HL-60/S4 treated with retinoic acid at 250 ng/mL for 4 days and 3 days (cell line): ENCODE data around the gene IL26.

ENCODE experiments used
- in situ Hi-C: fragments of 300-500 bp; cut with MboI; formaldehyde crosslinking; loops from 2 replicates; pipeline ENCODE4 v1.7.0; 2022; ENCODE audit warnings: low sequenced_read_pairs

Gene IL26, protein sequence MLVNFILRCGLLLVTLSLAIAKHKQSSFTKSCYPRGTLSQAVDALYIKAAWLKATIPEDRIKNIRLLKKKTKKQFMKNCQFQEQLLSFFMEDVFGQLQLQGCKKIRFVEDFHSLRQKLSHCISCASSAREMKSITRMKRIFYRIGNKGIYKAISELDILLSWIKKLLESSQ

DNA sequence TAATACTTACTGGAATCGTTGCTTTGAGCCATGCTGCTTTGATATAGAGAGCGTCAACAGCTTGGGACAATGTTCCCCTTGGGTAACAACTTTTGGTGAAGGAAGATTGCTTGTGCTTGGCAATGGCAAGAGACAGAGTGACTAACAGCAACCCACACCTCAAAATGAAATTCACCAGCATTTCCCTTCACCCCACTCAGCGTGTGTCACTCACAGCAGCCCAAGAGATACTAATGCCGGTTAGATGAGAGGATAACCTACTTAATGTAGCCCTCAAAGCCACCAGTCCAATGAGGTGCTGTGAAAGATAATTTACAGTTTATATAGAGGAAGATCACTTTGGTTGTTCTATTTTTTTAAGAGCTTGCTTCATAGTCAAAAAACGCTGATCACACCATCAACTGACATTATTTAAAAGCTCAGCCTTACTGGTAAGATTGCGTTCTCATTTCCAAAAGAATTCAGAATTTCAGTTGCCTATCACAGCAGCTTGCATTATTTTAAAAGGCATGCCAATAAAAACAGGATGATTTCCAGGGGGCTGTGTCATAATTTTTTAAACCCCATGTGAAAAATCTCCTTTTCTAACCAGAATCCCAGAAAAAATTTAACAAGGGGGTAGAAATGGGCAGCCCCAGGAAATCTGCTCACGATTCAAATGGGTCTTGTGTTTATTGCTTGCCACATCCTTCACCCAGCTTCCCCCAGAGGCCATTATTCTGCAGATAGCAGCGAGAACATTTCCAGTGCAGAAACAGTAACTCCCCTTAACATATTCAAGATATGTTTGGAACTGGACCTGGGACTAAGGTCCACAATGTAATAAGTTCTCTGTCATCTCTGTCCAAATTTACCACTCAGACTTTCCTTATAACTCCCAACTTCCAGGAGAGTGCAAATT lies at the start of gene IL26:
Gene IL26, minus strand, starts transcription at position 235 of the 901 bp plus-strand sequence. Its CDS starts 54 bp downstream, at position 181.
- in situ Hi-C loops, result no loop called here

DNA sequence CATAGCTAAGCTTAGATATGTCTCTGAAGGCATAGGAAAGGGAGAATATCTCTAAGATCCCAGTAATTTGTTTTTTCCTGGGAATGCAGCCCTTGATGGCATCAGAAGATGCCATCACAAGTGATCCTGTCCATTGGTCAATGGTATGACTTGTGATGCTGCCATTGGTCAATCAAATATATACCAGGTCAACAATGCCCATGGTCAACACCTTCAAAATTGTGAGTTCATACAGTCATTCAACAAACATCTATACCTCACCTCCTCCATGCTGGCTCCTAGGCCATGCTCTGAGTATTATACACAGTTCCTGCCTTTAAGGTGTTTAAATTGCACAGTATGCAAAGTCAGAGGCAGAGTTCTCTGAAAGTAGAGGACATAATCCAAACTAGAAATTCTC lies 47.1 kb upstream of the IL26 start:
- in situ Hi-C loops, result no loop called here

DNA sequence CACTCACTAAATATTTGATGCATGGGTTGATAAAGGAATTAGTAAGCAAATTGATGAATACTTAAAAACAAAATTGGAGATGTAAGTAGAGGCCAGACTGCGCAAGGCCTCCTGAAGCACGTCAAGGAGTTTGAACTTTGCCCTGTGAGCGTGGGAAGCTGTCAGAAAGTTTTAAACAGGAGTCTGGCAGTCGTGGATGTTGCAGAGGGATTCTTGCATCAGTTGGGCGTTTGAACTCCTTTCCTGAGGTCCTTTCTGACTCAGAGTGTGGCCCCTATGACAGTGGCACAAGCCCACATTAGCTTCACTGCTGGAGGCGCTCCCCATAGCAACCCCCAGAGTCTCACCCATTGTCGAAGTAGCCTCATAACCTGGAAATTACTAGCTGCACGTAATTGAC lies 45.7 kb upstream of the IL26 start:
- in situ Hi-C loops, result no loop called here

DNA sequence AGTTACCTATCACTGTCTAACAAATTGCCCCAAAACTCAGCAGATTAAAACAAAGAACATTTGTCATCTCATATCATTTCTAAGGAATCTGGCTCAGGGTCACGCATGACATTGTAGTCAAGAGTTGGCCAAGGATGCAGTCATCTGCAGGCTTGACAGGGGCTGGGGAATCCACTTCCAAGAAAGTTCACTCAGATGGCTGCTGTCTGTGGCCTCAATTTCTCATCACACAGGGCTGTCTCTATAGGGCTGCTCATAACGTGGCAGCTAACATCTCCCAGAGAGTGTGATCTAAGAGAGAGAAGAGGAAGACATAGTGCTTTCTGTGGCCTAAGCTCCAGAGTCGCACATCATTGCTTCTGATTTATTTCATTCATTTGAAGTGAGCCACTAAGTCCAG lies 44.7 kb upstream of the IL26 start:
- in situ Hi-C loops, result no loop called here

DNA sequence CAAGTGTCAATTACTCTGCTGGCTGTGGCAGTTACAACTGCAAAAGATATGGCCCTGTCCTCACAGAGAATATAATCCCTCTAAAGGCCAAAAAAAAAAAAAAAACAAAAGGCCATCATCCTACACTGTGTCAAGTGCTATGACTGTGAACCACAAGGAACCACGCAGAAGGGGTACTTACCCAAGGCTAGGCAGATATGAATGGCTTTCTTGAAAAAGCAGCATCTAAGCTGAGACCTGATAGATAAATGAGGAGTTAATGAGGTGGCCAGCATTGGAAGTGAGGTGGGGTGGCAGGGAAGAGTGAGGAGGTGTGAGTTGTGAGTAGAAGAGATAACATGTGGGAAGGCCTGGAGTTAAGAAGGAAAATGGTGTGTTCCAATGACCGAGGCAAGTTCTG lies 44.2 kb upstream of the IL26 start:
- in situ Hi-C loops, result no loop called here

DNA sequence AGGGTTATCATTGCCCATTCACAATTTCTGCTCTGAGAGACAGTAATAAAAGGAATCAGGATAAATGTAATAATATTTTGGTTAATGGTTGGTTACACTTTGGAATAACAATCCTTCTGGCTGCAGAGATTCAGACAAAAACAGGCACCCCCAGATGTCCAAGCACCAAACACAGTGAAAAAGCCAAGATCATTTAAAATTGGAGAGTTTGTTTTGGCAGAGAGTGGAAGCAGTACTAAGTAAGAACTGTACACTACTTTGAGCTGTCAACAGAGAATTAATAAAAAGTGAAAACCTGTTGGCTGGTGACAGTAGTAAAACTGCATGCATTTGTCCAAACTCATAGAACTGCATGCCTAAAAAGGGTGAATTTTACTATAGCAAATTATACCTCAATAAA lies 43.4 kb upstream of the IL26 start:
- in situ Hi-C loops, result no loop called here

DNA sequence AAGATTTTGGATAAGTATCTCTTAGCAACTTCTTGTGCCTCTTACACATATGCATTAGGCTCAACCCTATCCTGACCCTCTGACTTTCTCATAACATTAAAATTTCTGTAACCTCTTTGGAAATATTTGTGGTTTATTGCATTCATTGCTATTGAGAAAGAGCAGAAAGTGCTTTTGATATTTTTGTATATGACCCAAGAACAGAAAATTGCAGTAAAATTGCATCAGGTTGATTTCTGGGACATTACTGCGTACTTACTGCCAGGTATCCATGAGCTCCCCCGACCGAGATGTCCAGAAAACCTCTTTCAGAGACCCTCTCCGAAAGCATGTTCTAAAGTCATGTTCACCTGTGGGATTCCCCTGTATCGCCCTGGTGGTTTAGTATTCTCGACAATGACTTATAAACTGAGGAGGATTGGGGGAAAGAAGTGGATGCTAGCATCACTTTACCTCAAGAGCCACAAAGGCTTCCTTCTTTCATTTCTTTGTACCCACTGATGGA lies 42.3 kb upstream of the IL26 start:
- in situ Hi-C loops, result no loop called here

DNA sequence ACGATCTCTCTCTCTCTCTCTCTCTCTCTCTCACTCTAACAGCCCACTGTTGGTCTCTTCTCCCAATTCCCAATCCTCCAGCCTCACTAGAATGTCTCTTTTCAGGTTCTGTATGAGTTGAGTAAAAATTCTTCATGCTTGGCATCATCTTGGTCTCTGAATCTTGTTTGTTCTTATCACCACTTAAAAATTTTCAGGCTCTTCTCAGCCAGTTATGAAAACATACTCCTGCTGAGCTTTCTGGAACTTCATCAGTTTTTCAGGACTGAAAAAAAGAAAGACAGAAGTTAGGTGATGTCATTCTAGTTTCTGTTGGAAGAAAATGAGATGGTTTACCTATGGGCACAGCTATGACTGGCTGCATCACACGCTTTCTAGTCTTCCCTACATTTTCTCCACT lies 39.2 kb upstream of the IL26 start:
- in situ Hi-C loops, result no loop called here

DNA sequence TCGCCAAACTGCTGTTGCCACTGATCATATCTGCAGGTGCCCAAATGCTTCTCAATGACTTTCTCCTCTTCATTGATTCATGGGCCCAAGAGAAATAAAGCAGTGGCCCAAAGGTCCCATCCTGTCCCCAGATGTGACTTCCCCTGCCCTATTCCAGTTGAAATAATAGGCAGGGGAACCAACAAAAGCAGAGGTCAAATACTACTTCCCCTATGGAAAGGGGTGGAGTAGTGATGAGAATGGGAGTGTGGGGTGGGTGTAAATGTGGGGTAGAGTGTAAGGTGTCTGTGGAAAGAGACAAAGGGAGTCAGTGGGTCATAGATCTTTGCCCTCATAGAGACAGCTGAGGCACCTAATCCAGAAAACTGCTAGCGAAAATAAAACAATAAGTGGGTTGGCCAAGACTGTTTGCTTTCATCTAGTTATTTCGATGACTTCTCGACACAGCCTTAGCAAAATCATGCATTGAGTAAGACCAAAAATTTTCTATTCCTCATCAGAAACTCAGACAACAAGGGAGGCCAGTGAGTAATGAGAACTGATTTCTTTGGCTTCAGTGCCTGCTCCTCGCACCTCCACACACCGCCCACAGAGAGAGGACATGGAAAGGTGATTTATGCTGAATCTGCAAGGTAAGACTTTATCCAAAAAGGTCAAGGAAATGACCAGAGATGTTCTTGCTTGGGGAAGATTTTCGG lies 38.7 kb upstream of the IL26 start:
- in situ Hi-C loops, result no loop called here

DNA sequence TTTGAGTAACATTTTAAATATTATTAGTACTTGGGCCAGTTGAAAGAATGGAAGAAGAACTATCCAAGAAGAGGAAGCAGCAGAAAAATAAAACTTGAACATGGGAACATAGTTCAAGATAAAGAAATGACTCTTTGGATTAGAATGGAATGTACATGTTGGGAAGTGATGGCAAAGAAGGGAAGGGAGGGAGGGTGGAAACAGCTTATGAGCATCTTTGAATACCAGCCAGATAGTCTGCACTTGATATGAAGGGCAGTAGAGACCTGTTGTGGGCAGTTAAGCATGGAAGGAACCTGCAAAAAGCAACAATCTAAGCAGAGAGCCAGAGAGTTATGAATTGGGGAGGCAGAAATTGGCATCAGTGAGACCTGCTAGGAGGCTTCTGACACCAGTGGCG lies 37.8 kb upstream of the IL26 start:
- in situ Hi-C loops, result no loop called here

DNA sequence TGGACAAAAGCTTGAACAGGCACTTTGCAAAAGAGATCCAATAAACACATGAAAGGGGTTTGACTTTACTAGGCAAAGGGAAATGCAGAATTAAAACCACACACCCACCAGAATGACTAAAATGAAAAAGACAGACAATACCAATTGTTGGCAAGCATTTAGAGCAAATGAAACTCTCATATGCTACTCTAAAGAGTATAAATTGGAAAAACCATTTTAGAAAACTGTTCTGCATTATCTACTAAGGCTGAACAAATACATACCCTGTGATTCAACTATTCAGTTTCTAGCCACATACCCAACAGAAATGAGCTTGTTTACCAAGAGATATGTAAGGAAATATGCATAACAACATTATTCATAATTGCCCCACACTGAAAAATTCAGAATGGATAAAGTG lies 36.3 kb upstream of the IL26 start:
- in situ Hi-C loops, result no loop called here

DNA sequence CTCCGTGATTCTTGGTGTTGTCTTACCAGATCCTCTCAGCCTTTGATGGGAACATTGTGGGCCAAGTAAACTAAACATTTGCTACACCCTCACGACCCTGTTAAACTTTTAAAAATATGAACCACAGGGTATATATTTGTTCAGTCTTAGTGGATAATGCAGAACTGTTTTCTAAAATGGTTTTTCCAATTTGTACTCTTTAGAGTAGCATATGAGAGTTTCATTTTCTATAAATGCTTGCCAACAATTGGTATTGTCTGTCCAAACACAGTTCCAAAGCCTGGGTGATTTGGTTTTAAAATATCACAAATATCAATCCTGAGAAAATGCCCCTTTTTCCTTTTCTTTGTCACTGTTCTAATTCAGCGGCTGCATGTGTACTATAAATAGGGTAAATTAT lies 34.5 kb upstream of the IL26 start:
- in situ Hi-C loops, result no loop called here

DNA sequence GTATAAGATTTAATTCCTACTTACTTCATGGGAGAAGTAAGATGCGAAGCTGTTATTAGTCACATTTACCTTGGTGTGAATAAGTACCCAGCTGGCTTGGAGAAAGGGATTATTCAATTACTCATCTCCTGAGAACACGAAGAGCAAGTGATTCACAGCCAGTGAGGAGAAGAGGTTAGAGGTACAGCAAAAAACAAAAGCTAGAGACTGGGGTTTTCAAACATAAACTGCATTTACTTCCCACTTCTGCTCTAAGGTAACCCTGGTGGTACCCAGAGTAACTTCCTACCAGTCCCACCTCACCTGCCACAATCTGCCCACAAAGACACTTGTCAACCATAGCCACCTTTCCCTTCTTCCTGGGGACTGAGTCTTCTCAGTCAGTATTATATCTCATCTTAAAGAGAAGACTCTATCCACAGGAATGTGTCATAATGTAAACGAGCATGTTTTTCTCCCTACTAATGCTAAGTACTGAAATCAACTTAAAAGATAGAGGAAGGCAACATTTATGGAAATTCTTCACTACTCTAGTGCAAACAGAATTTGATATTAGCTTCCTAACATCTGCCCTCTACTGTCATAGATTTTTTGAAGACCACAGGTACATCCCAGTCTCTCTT lies 33.8 kb upstream of the IL26 start:
- in situ Hi-C loops, result no loop called here

DNA sequence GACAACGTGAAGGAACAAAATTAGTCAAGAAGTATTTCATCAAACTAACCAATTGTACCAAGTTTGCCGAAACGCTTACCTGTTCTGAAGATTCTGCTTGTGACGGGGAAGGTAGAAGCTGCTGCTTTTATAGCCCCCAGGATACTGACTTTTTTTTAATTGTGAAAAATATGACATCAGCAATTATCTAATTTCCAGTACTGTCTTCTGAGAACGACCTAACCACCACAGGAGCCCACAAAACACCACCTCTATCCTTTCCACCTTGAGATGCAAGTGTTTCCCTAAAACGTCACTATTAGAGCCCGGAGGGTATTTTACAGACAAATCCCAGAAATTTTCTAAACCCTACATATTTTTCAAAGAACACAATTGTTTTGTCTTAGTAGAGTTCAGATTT lies 27.9 kb upstream of the IL26 start, which contains the start of gene IL22:
Gene IL22, minus strand, starts transcription at position 101 of the 400 bp plus-strand sequence. CDS start 156 bp downstream, outside the sequence.
- in situ Hi-C loops, result no loop called here

DNA sequence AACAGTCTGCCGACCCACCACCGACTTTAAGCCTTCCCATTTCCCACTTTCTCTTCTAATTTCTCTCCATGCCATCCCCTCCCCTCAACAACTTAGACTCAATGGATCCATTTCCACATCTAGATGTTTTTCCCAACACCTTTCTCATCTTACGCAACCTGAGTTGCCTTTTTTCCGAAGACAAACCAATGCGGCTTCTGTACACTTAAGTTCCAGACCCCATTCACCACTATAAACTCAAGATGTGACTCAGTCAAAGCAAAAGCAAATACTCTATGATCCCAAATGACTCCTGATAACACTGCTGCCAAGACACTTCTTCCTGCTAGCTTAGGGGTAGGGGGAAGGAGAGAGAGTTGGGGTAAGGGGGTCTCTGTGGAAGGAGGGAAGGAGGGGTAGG lies 26.5 kb upstream of the IL26 start:
- in situ Hi-C loops, result no loop called here

DNA sequence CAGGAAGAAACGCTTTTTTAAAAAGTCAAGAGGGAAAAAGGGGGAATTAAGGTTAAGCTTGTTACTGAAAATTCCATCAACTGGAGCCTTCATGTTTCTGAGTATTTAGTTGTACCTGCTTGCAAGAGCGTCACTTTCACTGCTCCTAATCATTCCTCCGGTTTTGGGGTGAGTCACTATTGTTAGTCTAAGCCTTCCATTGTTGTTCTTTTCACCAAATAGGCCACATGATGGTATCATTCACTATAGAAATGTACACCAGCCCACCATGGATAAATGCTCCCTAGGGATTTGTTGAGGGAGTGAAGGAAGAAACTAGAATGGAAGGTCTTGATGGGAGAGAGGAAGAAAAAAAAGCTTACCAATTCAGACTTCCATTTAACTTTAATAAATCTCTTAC lies 24.8 kb upstream of the IL26 start:
- in situ Hi-C loops, result no loop called here

DNA sequence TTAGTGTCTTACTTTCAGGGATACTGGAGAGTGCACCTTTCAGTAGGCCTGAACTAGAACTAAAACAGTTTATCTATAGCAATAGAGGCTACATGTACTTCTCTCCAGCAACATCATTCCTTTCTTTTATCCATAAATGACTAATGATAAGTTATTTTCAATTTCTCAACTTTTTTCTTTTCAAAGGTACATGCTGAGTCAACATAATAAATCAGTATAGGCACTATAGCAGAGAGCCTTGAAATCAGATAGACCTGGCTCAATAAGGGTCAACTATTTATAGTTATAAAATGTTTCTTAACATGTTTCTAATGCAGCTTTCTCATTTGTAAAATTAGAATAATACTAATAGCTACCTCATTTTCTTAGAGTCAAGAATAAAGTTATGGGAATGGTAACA lies 22.2 kb upstream of the IL26 start:
- in situ Hi-C loops, result no loop called here

DNA sequence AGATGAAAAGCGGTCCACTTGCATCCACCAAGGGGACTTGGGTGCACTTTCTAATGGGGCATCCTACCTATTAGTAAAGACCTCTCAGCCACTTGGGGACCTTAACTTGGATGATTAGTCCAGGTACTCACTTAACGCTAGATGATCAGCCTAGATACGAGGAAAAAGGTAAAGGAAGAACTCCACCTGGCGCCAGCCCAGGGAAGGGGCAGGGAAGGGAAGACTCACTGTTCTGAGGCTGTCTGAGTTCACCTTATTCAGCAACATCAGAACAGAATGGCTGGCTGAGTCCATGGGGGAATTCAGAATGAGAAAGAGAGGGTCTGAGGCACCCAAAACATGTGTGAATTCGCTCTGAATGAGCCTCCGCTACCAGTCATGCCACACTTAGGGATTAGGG lies 20.7 kb upstream of the IL26 start:
- in situ Hi-C loops, result no loop called here

DNA sequence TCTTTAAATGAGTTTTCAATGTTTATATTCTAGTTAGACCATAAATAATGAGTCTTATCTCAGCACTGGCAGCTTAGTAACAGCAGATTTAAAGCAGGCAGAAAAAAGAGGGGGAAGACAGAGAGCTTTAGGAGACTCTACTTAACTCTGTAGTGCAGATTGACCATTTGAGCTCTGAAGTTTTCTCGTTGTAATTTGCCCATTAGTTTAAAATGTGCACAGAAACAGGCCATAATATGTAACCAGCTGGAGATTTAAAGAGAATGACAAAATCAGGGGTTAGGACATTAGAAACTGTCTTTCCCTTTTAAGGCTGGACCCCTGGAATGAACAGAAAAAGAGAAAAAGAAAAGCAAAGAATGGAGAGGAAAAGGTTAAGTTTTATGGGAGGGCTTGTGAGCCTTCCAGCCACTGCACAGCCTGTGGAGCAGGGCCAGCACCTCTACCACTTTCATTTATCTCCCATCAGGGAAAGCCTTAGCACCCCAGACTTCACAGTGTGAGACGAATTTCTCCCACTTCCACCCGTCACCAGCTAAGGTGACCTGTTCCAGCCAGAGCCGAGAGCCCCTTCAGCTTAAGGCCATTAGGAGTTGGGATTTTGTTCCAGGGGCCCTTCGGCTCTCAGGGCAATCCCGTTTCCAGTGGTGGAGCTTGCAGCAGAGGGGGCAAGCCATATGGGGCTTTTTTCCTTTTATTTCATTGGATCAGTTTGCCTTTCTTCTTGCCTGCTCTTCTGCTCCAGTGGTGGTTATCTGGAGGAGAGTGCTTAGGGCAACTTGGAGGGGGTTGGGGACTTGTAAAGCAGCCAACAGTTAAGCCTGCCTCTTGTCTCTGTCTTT lies 19.8 kb upstream of the IL26 start:
- in situ Hi-C loops, result no loop called here

DNA sequence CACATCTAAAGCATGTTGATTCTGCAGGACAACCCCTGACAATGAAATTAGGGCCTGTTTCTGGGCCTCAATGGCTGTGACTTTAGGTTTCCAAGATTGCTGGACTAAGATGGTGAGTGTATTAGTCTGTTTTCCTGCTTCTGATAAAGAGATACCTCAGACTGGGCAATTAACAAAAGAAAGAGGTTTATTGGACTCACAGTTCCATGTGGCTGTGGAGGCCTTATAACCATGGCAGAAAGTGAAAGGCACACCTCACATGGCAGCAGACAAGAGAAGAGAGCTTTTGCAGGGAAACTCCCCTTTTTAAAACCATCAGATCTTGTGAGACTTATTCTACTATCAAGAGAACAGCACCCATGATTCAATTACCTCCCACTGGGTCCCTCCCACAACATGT lies 17.2 kb upstream of the IL26 start:
- in situ Hi-C loops, result no loop called here
